ENCODE data around the gene FRAS1. TPM values are rescaled to one million over a fixed set of nuclear protein-coding genes. Genes with fewer than 3 reads are reported as not detected.

FRAS1 gene
- total RNA-seq, 1 donor from 2014 or later, result 163 TPM

GRCh38 chr4:78369679-78370078 is 312.6 kb downstream of the FRAS1 start:
- no peak for DNase-seq (ENCODE audit: low spot score, unreplicated experiment)
- Mint-ChIP-seq H3K4me3 (ENCODE audit: low read depth) (no peak overlapping the region), H3K27me3 (no peaks in the 10 kb centered on the region), H3K36me3 (ENCODE audit: insufficient read depth) (peaks cover 18% of the 10 kb centered on the region), H3K27ac (peak overlapping the region; percentile 64), H3K4me1 (ENCODE audit: low read depth) (peaks cover 14% of the 10 kb centered on the region), H3K9me3 (ENCODE audit: low read depth) (no peaks in the 10 kb centered on the region)
- no peak for TF ChIP-seq CTCF (IDR thresholded peaks at IDR 0.05; ENCODE audit: unreplicated experiment)

GRCh38 chr4:78370631-78371372 is 313.7 kb downstream of the FRAS1 start:
- H3K36me3 Mint-ChIP-seq (ENCODE audit: insufficient read depth), result peaks cover 19% of the 10 kb centered on the region
- peak overlapping the region; percentile 25 for H3K27ac Mint-ChIP-seq
- no peak overlapping the region for H3K4me3 Mint-ChIP-seq (ENCODE audit: low read depth)
- H3K9me3 Mint-ChIP-seq (ENCODE audit: low read depth), result no peaks in the 10 kb centered on the region
- peaks cover 14% of the 10 kb centered on the region for H3K4me1 Mint-ChIP-seq (ENCODE audit: low read depth)
- no peaks in the 10 kb centered on the region for H3K27me3 Mint-ChIP-seq
- no peak for TF ChIP-seq CTCF (IDR thresholded peaks at IDR 0.05; ENCODE audit: unreplicated experiment)
- DNase-seq (ENCODE audit: low spot score, unreplicated experiment), result no peak

- no peak for TF ChIP-seq CTCF (IDR thresholded peaks at IDR 0.05; ENCODE audit: unreplicated experiment)
- no peaks in the 10 kb centered on the region for H3K27me3 Mint-ChIP-seq
- DNase-seq (ENCODE audit: low spot score, unreplicated experiment), result no peak
- H3K4me3 Mint-ChIP-seq (ENCODE audit: low read depth), result no peak overlapping the region
- peaks cover 17% of the 10 kb centered on the region for H3K36me3 Mint-ChIP-seq (ENCODE audit: insufficient read depth)
- peaks cover 14% of the 10 kb centered on the region for H3K4me1 Mint-ChIP-seq (ENCODE audit: low read depth)
- H3K9me3 Mint-ChIP-seq (ENCODE audit: low read depth), result no peaks in the 10 kb centered on the region
- no peak overlapping the region for H3K27ac Mint-ChIP-seq
These were observed 315.3 kb downstream of the FRAS1 start for GRCh38 chr4:78372355-78372988.

- Mint-ChIP-seq H3K9me3 (ENCODE audit: low read depth) (no peaks in the 10 kb centered on the region), H3K27ac (no peak overlapping the region)
These were observed 320.4 kb downstream of the FRAS1 start for GRCh38 chr4:78377555-78377954.

GRCh38 chr4:78379040-78379439 is 321.9 kb downstream of the FRAS1 start:
- no peak for DNase-seq (ENCODE audit: low spot score, unreplicated experiment)
- Mint-ChIP-seq H3K36me3 (ENCODE audit: insufficient read depth) (peaks cover 26% of the 10 kb centered on the region), H3K27me3 (no peaks in the 10 kb centered on the region), H3K4me3 (ENCODE audit: low read depth) (no peak overlapping the region), H3K9me3 (ENCODE audit: low read depth) (no peaks in the 10 kb centered on the region), H3K4me1 (ENCODE audit: low read depth) (peaks cover 12% of the 10 kb centered on the region), H3K27ac (peak overlapping the region; percentile 56)
- TF ChIP-seq CTCF (IDR thresholded peaks at IDR 0.05; ENCODE audit: unreplicated experiment), result no peak

More at GRCh38 chr4:78377555-78377954, 320.4 kb downstream of the FRAS1 start:
- Mint-ChIP-seq H3K4me1 (ENCODE audit: low read depth) (peaks cover 12% of the 10 kb centered on the region), H3K4me3 (ENCODE audit: low read depth) (no peak overlapping the region), H3K36me3 (ENCODE audit: insufficient read depth) (peaks cover 20% of the 10 kb centered on the region), H3K27me3 (no peaks in the 10 kb centered on the region)
- no peak for DNase-seq (ENCODE audit: low spot score, unreplicated experiment)
- no peak for TF ChIP-seq CTCF (IDR thresholded peaks at IDR 0.05; ENCODE audit: unreplicated experiment)

Data from progenitor cell of endocrine pancreas (in vitro differentiated cells).